Activated CD4-positive, alpha-beta T cell treated with anti-CD3 and anti-CD28 coated beads, Interleukin-2, amount 50 U/mL, for 16 hours (primary cell): ENCODE data around the gene NBL1.
A peak's percentile ranks its signal among the peaks of the same experiment; 100 is the strongest.

ENCODE experiments used
- DNase-seq: peaks from one replicate; pipeline ENCODE4 v3.0.0-alpha.2; 2020

The NBL1 gene, protein sequence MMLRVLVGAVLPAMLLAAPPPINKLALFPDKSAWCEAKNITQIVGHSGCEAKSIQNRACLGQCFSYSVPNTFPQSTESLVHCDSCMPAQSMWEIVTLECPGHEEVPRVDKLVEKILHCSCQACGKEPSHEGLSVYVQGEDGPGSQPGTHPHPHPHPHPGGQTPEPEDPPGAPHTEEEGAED

DNA sequence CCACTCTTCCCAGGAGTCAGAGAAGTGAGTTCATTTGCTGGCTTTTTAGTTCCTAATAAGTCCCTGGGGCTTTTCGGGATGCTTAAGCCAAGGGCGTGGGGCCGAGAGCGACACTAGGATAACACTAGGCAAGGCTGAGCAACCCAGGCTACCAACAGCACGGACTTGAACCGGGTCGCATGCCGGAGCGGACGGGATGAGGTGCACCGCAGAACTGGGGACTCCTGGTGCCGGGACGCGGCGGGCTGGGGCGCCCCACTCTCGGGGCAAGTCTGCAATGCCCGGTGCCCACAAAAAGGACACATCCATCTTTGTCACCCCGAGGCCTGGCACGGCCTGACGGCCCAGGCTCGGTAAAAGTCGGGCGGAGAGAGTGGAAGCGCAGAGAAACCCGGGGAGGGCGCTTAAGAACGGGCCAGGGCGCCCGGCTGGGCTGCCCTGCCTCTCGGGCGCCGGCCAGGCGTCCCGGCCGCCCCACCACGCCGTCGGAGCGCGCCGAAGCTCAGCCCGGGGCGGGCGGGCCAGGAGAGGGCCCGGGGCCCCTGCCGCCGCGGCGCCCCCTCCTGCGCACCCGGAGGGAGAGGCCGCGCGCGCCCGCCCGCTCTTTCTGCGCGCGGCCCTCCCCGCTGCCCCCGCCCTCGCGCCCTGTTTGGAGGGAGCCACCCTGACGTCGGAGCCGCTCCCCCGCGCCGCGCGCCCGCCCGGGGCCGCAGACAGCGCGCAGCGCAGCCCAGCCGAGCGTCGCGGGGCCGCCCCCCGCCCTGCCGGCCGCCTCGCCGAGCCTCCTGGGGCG, at the start of gene NBL1:
Gene NBL1, plus strand, starts transcription at position 710 of the 793 bp plus-strand sequence. CDS start 10,720 bp downstream, outside the sequence.
- DNase-seq = peak; percentile 54

DNA sequence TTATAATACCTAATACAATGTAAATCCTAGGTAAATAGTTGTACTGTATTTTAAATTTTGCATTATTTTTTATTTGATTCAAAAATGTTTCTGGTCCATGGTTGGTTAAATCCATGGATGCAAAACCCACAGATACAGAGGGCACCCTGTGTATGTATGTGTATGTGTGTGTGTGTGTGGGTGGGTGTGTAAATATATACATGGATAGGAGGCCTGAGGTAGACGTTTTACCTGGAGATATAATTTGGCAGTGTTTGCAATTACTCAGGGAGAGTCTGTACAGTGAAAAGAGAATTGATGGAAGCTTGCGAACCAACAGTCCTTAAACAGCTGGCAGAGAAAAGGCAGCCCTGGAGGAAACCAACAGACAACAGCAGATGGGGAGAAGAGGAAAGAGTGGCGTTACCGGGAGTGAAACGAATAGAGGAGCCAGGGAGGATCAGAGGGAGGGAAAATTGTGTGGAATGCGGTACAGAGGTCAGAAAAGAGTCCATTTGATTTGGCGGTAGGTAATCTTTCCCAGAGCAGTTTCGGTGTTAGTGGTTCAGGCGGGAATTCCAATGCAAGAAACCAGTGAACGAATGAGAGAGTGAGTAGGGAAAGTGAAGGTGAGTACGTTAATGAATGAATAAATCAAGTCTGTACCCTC, 47.9 kb upstream of the NBL1 start:
- DNase-seq = no peak

DNA sequence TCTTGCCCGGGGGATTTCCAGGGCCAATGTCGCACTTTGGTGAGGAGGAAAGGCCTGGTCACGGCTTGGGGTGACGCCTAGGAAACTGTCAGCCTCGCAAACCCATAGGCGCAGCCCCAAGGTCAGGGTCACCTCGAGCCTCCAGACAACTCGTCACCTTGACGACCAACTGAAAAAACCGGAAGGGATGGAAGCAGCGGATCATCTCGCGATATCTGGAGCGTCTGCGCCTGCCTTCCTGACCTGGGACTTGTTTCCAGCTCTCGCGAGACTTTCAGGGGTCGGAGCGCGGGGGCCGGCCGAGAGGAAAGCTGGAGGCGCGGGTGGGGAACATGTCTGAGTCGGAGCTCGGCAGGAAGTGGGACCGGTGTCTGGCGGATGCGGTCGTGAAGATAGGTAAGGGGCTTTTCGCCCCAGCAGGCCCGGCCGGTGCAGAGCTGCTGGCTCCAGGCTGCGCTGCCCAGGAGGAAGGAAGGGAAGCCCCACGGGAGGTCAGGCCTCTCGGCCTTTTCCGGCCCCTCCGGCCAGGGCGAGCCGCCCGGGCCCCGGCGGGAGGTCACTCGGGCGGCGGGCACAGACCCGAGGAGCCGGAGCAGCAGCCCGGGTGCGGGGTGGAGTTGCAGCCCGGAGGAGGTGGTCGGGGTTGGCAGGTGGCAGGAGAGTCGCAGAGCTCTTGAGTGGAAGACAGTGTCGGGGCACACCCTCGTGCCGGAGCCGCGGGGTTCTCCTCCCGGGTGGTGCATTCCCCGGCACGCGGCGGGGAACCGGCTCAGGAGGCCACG, 47.2 kb upstream of the NBL1 start:
- DNase-seq = peak; percentile 99

DNA sequence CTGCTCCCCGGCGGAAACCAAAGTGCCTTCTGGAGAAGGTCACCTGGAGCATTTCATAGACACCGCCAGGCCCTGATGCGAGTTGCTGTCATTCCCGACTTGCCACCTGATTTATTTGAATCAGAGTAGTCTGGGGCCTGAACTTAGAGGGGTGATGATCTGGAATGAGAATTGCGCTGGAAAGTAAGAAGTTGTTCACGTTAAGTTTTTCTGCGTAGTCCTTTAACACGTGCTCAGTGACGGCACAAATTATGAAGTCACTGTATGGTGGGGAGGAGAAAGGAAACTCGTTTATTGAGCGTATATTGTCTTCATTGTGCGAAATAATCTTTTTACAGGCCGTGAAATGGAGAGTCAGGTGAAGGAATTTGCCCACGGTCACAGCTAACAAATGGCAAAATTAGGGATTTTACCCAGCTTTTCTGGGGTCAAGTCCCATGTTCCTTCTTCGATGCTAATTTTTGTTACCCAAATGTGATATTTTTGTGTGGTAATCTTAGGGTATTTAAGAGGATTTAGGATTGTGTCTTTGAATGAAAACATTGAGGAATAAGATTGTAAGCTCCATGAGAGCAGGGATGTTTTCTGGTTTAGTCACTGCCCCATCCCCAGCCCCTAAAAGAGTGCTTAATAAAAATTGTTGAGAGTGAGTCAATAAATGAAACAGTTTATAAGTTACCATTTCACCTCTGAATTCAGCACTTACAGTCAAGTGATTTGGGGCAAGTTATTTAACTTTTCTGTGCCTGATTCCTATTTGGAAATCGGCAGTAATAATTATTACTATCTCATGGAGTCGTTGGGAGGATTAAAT, 46.4 kb upstream of the NBL1 start:
- DNase-seq = no peak

DNA sequence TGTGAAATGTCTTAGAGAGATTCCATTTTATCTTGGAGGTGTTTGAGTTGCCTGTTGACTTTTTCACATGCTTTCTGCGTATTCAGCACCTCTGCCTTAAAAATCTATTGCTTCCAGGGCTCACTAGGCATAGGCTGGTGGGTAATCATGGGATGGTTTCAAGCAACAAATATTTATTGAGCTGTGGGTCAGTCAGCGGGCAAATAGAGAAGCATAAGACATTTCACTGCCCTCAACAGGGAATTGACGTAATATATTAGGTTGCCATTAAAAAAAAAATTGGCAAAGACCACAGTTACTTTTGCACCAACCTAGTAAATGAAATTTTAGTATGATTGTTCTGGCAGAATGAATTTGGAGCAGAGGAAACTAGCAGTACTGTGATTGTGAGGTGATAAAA, 44.3 kb upstream of the NBL1 start:
- DNase-seq = no peak

DNA sequence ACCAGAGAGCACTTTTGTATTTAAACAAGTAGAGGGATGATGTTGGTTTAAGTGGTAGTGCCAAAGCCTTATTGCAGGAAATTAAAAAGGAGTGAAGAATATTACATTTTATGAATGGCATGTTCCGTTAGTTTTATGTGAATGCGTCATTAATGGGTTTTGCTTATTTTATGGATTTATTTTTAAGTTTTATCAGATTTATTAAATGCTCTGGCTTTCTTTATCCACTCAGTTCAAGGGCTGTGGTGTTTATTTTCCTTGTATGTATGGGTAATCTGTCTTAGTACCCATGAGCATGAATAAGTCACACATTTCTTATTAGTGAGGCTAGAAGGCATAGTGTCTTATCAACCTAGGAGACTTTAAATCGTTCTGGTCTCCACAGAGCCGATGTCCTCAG, 41.6 kb upstream of the NBL1 start:
- DNase-seq = no peak

DNA sequence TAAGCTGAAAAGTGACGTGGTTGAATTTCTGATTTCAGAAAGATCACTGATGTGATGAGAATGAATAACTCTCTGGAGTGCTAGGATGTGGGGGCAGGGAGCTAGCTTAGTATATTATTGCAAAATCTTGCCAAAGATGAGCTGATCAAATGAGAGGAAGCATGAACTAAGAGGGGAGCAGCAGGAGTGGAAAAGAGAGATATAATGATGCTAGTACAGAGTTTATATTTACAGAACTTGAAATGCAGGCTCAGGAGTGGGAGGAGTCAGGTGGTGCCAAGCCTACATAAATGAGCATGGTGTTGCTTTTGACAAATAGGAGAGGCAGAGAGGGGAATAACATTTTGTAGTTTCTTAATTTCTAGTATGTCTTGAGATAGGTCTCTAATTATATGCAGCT, 38.1 kb upstream of the NBL1 start:
- no peak for DNase-seq

DNA sequence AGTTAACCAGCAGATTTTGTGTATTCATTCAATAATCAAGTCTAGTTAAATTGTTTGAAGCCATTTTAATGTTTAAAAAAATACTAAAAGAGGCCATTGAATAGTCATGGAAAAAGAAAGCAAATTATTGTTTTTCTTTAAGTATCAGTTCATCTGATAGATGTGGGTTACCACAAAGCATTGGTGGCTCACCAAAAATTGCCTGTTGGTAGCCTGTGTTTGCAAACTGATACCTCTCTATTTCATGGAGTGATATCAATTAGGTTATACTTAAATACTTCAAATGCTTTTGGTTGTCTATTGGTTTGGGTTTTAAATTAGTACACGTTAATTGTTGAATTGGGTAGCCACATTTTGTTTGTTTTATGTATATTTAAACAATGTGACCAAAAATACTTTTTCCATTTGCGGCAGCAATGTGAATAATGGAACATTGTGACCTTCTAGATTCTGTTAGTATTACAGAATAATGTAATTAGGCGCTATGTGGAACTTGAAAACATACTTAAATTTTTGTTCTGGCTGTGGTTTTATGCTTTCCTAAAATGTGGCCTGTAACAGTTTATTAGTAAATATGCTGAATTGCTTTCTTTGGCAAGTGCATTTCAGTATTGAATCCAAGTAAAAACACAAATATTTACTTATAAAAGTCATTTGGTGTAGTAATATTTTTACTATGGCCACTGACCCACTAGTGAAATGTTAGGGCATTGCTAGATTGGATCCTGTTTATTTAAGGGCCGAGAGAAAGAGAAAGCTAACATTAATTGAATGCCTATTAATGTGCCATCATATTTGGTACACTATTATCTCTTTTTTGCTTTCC, 37.1 kb upstream of the NBL1 start:
- peak; percentile 42 for DNase-seq

DNA sequence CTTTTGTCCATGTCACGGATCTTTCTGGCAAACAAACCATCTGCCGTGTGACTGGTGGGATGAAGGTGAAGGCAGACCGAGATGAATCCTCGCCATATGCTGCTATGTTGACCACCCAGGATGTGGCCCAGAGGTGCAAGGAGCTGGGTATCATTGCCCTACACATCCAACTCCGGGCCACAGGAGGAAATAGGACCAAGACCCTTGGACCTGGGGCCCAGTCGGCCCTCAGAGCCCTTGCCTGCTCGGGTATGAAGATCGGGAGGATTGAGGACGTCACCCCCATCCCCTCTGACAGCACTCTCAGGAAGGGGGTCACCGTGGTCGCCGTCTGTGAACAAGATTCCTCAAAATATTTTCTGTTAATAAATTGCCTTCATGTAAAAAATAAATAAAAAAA, 35.9 kb upstream of the NBL1 start:
- DNase-seq = no peak

DNA sequence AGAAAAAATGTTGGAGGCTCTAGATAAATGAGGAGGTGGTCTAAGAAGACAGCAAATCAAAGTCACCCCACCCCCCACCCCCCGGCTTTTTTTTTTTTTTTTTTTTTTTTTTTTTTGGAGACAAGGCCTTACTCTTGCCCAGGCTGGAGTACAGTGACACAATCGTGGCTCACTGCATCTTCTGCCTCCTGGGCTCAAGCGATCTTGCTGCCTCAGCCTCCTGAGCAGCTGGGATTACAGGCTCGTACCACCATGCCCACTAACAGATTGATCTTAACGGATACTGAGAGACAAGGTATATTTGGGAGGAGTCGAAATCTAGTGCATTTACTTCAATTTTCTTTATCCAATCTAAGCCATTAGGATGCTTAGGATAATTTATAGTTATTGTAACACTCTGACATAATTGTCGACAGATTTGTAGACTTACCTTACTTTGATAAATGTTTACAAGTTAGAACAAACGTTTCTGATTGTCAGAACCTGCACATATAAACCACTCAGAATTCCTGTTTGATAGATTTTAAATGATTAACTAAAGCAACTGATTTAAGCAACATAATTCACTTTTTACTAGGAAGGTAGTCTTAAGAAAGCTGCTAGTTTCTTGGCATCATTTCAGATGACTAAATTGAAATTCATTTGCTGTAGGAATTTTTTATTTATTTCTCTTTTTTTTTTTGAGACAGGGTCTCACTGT, 33.7 kb upstream of the NBL1 start:
- DNase-seq = no peak

DNA sequence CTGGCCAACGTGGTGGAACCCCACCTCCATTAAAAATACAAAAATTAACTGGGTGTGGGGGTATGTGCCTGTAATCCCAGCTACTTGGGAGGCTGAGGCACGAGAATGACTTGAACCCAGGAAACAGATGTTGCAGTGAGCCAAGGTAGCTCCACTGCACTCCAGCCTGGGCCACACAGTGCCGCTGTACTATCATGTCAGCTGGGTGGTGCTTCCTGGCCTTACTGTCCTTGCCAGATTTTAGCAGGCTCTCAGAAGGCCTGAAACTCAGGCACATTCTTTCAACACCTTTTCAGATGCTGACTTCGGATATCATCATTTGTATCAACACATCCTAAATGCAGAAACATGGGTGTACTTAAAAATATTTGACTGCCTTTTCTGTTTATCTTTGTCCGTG, 31.6 kb upstream of the NBL1 start:
- DNase-seq = no peak

DNA sequence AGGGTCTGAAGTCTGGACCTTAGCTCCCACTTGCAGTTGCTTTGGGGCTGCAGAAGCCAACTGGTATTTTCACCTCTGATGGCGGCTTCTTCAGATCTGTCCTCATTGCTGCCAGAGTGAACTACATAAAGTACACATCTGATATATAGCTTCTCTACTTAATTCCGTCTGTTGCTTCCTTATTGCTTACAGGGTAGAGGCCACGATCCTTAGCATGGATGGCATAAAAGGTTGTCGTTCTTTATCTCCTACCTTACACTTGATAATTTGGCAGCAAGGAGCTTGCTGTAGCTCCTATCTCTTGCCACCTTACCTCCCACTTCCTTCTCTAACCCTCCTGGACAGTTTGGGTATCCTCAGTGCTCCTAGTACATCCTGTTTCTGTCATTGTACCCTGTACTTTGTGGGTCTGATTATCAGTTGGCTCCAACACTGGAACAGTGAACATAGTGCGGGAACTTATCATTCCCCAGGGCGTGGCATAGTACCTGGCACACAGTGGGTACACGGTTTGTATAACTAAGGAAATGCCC, 30.9 kb upstream of the NBL1 start:
- DNase-seq = no peak

DNA sequence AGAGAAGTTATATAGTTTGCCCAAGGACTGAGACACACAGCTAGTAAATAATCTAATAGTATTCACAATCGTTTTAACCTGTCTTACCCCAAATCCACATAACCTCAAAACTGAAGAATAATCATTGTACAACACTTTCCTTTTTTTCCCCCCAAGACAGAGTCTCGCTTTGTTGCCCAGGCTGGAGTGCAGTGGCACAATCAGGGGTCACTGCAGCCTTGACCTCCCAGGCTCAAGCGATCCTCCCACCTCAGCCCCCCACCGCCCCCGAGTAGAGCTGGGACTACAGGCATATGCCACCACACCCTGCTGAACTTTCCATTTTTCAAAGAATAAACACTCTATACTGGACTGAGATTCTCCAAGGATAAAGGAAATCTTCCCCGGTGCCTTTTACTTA, 28.7 kb upstream of the NBL1 start:
- DNase-seq = no peak

DNA sequence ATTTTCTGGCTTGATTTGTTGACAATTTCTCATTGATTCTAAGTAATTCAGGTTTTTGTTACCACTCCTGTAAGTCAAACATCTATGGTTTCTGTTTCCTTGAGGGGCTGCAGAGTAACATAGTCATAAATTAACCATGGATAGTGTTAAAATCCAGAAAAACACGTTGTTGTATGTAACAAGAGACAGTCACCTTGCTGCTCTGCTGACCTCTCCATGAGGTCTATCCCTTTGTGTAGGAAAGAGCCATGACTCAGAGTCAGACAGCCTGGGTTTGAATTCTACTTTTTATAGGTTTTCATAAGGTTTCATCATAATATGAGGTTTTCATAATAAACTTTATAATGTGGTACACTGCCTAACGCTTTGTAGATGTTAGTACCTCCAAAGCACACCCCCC, 27.6 kb upstream of the NBL1 start:
- DNase-seq = no peak

DNA sequence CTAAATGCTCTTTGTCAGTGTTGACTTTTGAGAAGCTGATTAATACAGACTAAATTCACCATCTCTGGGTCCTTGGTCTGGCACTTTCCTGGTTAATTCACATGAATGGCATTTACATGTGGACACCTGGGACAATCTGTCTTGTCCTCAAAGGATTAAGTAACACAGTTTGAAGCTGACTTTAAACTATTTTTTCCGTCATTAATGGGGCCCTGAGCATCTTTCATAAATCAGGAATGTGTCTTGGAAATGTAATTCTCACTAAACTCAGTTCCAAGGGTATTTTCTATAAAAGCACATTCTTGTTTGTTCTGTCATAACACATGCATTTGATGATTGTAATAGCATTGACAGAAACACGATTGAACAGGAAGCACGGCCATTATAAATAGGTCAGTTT, 26.7 kb upstream of the NBL1 start:
- no peak for DNase-seq

DNA sequence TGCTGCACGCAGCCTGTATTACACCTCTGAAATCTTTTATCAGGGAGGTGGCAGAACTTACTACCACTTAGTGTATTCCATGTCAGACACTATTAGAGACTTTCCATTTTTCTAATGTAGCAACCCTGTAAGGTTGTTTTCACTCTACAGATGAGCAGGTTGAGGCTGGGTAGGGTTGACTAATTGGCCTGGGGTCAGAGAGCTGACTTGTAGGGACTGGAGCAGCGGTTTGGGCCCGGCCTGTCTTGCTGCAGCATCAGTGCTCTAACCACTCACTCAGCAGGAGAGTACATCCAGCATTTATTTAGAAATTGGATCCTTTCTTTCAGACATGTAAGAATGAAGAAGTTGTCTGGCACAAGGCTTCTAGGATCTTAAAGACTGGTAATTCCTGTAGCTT, 25.7 kb upstream of the NBL1 start:
- no peak for DNase-seq

DNA sequence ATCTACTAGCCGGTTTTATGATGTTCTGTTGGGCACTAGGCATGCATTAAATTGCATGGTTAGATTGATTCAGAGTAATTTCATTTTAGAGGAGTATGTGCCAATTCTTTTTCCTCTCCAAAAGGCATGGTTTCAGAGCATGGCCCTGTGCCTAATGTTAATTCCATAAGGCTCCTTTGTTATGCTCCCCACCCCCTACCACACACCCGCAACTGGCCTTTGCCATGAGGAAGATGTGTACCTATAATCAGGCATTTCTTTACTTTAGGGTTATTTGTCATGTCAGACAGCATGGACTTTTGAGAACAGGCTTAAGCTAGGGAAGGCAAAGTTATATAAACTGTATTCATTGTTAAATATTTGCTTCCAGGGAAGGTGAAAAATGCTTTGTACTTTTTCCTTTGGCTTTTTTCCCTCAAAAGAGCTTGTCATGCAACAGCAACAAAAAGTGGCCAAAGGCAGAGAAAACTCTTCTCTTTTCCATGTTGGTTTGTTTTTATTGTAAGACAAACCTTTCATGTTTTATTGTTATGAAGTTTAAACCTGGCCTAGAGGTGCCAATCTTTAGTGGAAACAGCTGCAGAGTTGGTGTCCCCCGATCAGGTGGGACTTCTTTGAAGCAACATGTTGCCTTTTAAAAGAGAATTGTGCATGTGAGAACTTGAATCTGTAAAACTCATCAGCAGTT, 24.3 kb upstream of the NBL1 start:
- DNase-seq = no peak

DNA sequence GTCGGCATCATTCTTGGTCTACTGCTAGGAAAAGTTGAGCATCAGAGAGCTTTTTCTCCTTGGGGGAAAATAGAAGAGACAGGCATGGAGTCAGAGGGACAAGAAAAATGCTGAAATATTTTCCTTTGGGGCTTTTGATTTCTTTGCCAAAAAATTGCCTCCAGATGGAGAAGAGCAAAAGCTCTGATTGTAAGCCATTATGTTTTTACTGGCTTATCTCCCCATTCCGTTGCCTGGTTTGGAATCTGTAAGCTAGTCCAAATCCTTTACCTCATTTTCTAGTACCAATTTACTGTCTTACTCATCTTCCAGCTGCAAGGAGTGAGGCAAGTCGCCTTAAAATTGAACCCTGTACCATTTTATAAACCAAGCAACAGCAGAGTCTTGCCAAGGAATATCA, 23.3 kb upstream of the NBL1 start:
- no peak for DNase-seq

DNA sequence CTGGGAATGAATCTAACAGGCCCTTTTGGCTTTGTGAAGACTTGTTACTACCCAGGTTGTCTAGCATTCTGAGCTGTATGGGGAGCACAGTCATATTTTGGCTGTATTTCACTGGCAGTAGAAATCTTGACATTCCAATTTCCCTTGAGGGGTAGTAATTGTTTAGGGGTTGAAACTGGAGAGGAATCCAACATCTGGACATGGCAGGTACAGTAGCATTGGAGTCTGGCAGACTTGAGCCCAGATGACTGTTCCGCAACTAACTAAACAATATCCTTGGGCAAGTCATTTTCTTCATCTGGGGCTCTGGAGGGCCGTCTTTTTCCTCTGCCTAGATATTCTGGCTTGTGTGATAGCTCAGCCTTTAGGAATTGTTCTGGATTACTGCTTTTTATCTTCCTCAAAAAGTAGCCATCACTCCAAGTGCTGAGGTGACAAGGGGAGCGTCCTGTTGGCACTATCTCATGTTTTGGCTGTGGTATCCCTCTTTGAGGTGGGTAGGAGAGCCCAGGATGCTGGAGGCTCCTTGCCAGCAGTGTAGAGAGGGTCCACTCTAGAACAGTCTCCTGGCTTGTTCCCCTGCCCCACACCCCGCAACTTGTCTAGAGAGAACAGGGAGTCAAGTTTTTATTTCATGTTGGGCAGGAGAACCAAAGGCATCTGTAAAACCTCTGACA, 22.7 kb upstream of the NBL1 start:
- no peak for DNase-seq

DNA sequence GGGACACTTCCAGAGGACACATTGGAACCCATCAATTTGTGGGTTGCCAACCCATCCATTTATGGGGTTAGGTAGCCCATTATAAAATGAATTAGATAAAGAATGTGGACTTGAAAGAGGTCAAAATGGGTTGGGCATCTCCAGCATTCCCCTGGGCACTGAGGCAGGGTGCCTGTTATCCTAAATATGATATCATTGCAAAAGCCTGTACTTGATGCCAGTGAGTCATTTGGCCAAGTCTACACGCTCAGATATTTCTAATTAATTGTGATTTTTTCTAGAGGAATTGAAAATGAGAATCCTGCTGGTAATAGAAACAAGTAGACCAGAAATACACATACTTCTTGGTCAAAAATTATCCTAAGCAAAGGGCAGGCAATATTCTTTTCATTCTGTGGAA, 21.9 kb upstream of the NBL1 start:
- DNase-seq = no peak
